Transverse colon (tissue), 4 donors: ENCODE results near the gene CDKAL1. TPM values are rescaled to one million over a fixed set of nuclear protein-coding genes. Genes with fewer than 3 reads are reported as not detected.

Source experiments
- DNase-seq: peaks from one replicate; pipeline ENCODE4 v3.0.0-alpha.2; 2019
- H3K27ac ChIP-seq, 4 donors: fragments of 200-600 bp; sonication (generic); 2 replicates each; pipeline ENCODE4 v1.5.1; 2016 to 2018; ENCODE audit warnings: inconsistent platforms in 4 of 4
- H3K27me3 ChIP-seq: fragments of 200-600 bp; sonication (generic); 2 replicates; pipeline ENCODE4 v1.5.1; 2017; ENCODE audit warnings: inconsistent platforms
- H3K36me3 ChIP-seq, 4 donors: fragments of 200-600 bp; sonication (generic); 2 replicates each; pipeline ENCODE4 v1.5.1; 2017 to 2019; ENCODE audit warnings: inconsistent platforms in 4 of 4
- H3K4me1 ChIP-seq, 4 donors: fragments of 200-600 bp; sonication (generic); 2 replicates each; pipeline ENCODE4 v1.5.1; 2017 to 2020; ENCODE audit warnings: inconsistent platforms in 4 of 4
- H3K4me3 ChIP-seq, 4 donors: fragments of 200-600 bp; sonication (generic); 1 replicate in 1 of 4; 2 replicates in 3 of 4; pipeline versions ENCODE4 v1.5.1 to v1.6.1; 2017 to 2019; ENCODE audit warnings: inconsistent platforms in 4 of 4
- H3K9me3 ChIP-seq, 2 donors: fragments of 200-600 bp; sonication (generic); 2 replicates each; pipeline ENCODE4 v1.5.1; 2017 to 2019; ENCODE audit warnings: inconsistent platforms in 2 of 2
- CTCF ChIP-seq, 5 experiments: fragments of 200-600 bp in 3 of 5; fragments of 450-650 bp in 2 of 5; sonication (generic) in 3 of 5; IDR thresholded peaks; 1 replicate in 2 of 5; 2 replicates in 3 of 5; pipeline ENCODE4 v1.5.1; 2016 to 2017; ENCODE audit warnings: antibody characterized with exemption in 5 of 5, inconsistent platforms in 3 of 5, mild to moderate bottlenecking in 2 of 5, moderate library complexity in 1 of 5
- EP300 ChIP-seq: sonication (generic); formaldehyde crosslinking; IDR thresholded peaks from one replicate; pipeline ENCODE4 v1.6.1; 2017; ENCODE audit warnings: antibody characterized with exemption, low read depth
- POLR2A ChIP-seq: fragments of 450-650 bp; IDR thresholded peaks from one replicate; pipeline ENCODE4 v1.6.1; 2016; ENCODE audit warnings: antibody characterized with exemption, mild to moderate bottlenecking, moderate library complexity
- POLR2AphosphoS5 ChIP-seq, 3 donors: sonication (generic); formaldehyde crosslinking; IDR thresholded peaks; one replicate each; pipeline ENCODE4 v1.6.1; 2016; ENCODE audit warnings: antibody characterized with exemption in 3 of 3
- WGBS, 2 donors: methylation state at CpG; one replicate each; pipeline ENCODE4 v1.1.5; 2018; ENCODE audit warnings: low coverage in 1 of 2; 5-methylcytosine and 5-hydroxymethylcytosine counted together
- in situ Hi-C, 4 donors: fragments of 200-750 bp; cut with MboI; loops; one replicate each; pipeline versions ENCODE4 v1.15.0 to v1.15.1; 2017; ENCODE audit warnings: low sequenced_read_pairs in 3 of 4, low pct_ligation_motif_present in 1 of 4, low pct_unique_long_range_greater_than_20kb in 1 of 4
- intact Hi-C: fragments of 100-400 bp; cut with DNase I; formaldehyde crosslinking; loops from one replicate; pipeline ENCODE4 v1.15.1; 2023; ENCODE audit warnings: low total_unique reads
- total RNA-seq, 4 donors: library from RNA; depleted of rRNA; stranded (reverse); fragments of >200 nt; gene quantifications; one replicate each; pipeline ENCODE4 v1.1.0, GENCODE V29; 2016

CDKAL1 gene
- total RNA-seq, 4 donors from 2014 or later: 4.8 to 21.7 (median 12.5) TPM

DNA sequence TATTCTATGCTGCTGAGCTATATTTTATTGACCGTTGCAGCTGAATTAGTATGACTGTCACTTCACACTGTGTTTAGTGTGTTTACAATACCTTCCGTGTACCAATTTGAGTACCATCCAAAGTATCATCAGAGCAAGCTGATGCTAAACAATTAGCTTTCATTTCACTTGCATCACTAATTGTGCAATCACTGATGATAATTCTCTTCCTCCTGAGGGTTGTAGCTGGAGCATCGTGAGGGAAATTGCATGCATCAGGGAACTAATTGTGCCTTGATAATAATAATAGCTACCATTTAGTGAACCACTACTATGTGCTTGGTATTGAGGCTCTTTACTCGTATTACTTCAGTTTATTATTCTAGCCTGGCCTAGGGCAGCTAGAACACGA lies 674.5 kb downstream of the CDKAL1 start:
- in situ Hi-C loops: no loop called here
- H3K4me3 ChIP-seq: no peak overlapping the region
- WGBS, 2 donors: 90 to 91% methylated on average over 5 of the region's 5 CpGs

DNA sequence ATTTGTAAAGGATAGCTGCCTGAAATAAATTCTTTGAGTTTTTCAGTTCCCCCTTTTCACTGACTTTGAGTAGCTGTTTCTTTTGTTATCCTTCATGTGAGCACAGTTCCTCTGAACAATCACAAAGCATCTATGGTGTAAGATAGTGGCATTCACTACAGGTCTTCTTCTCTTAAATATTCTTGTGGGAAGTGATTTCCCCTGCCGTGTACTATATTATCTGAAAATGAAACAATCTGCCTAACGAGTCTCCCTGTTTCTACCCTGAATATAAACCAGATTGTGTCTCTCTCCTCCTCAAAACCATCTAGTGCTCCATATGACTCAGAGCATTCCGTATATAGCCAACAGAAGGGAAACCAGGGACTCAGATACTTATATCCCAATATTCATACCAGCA lies 679.2 kb downstream of the CDKAL1 start:
- Histone ChIP-seq H3K27ac (no peak overlapping the region), H3K4me1 (no peaks in the 10 kb centered on the region), H3K4me3 (no peak overlapping the region), H3K36me3 (no peaks in the 10 kb centered on the region), H3K27me3 (no peaks in the 10 kb centered on the region), H3K9me3 (no peaks in the 10 kb centered on the region)
- 72 to 76% methylated on average over 3 of the region's 3 CpGs for WGBS, 2 donors
- no peak for TF ChIP-seq EP300
- TF ChIP-seq POLR2AphosphoS5 (IDR thresholded peaks at IDR 0.05): no peak
- no peak for TF ChIP-seq POLR2A
- TF ChIP-seq CTCF (IDR thresholded peaks at IDR 0.05): no peak
- DNase-seq: no peak
- intact Hi-C loops (no loop called here), in situ Hi-C loops (no loop called here)

More for the DNA sequence above, 674.5 kb downstream of the CDKAL1 start:
- H3K9me3 ChIP-seq: no peaks in the 10 kb centered on the region
- no peak for DNase-seq
- H3K36me3 ChIP-seq: no peaks in the 10 kb centered on the region
- H3K27me3 ChIP-seq: no peaks in the 10 kb centered on the region
- no peaks in the 10 kb centered on the region for H3K4me1 ChIP-seq
- TF ChIP-seq POLR2AphosphoS5 (IDR thresholded peaks at IDR 0.05): no peak
- no peak for TF ChIP-seq CTCF (IDR thresholded peaks at IDR 0.05)
- no peak for TF ChIP-seq POLR2A
- no peak for TF ChIP-seq EP300
- intact Hi-C loops: no loop called here
- H3K27ac ChIP-seq: no peak overlapping the region

- no peak overlapping the region for H3K27ac ChIP-seq
- intact Hi-C loops (no loop called here), in situ Hi-C loops (no loop called here)
- no peak for DNase-seq
- 80 to 86% methylated on average over 2 to 5 of the region's 5 CpGs for WGBS, 2 donors
- no peaks in the 10 kb centered on the region for H3K9me3 ChIP-seq
- no peak overlapping the region for H3K4me3 ChIP-seq
- H3K36me3 ChIP-seq: no peaks in the 10 kb centered on the region
- H3K27me3 ChIP-seq: no peaks in the 10 kb centered on the region
- TF ChIP-seq EP300 (no peak), POLR2A (no peak), CTCF (IDR thresholded peaks at IDR 0.05) (no peak), POLR2AphosphoS5 (IDR thresholded peaks at IDR 0.05) (no peak)
- H3K4me1 ChIP-seq: no peaks in the 10 kb centered on the region
Measured at GRCh38 chr6:21214738-21215448, 680.6 kb downstream of the CDKAL1 start.

GRCh38 chr6:21219241-21219640 lies 685.0 kb downstream of the CDKAL1 start:
- intact Hi-C loops (no loop called here), in situ Hi-C loops (no loop called here)
- H3K4me1 ChIP-seq: no peaks in the 10 kb centered on the region
- H3K9me3 ChIP-seq: no peaks in the 10 kb centered on the region
- TF ChIP-seq POLR2AphosphoS5 (IDR thresholded peaks at IDR 0.05): no peak
- no peak for TF ChIP-seq CTCF (IDR thresholded peaks at IDR 0.05)
- no peak for TF ChIP-seq EP300
- no peak for TF ChIP-seq POLR2A
- H3K27ac ChIP-seq: no peak overlapping the region
- 93 to 96% methylated on average over 2 of the region's 2 CpGs for WGBS, 2 donors
- no peaks in the 10 kb centered on the region for H3K27me3 ChIP-seq
- no peak for DNase-seq
- H3K36me3 ChIP-seq: no peaks in the 10 kb centered on the region
- no peak overlapping the region for H3K4me3 ChIP-seq
